CD14-positive monocyte (primary cell): ENCODE measurements around the gene DNTTIP2. TPM values are rescaled to one million over a fixed set of nuclear protein-coding genes. Genes with fewer than 3 reads are reported as not detected.
A peak's percentile ranks its signal among the peaks of the same experiment; 100 is the strongest.

Experiments
- DNase-seq, 3 donors: peaks; one replicate each; pipeline ENCODE4 v3.0.0-alpha.2; 2011 to 2022
- H2AFZ ChIP-seq: 2 replicates; pipeline ENCODE4 v1.6.0; 2012; ENCODE audit warnings: mild to moderate bottlenecking, low read depth, low read length, inconsistent platforms; ENCODE audit not compliant: insufficient read depth, poor library complexity, severe bottlenecking
- H3K27ac ChIP-seq, 2 donors: 1 replicate in 1 of 2; 2 replicates in 1 of 2; pipeline ENCODE4 v1.5.1; 2012 to 2013; ENCODE audit warnings: low read length in 2 of 2, control low read depth in 1 of 2, inconsistent platforms in 1 of 2, low read depth in 1 of 2, mild to moderate bottlenecking in 1 of 2
- H3K27me3 ChIP-seq, 2 donors: one replicate each; pipeline versions ENCODE4 v1.6.0 to v1.6.1; 2011 to 2013; ENCODE audit warnings: low read length in 2 of 2; ENCODE audit not compliant: control insufficient read depth in 2 of 2, insufficient read depth in 2 of 2
- H3K36me3 ChIP-seq, 2 donors: replicated peaks in 1 of 2; 1 replicate in 1 of 2; 2 replicates in 1 of 2; pipeline versions ENCODE4 v1.5.1 to v1.6.1; 2012 to 2013; ENCODE audit warnings: low read length in 2 of 2, control low read depth in 1 of 2, inconsistent platforms in 1 of 2, mild to moderate bottlenecking in 1 of 2; ENCODE audit not compliant: insufficient read depth in 2 of 2, control insufficient read depth in 1 of 2
- H3K4me1 ChIP-seq, 2 donors: 1 replicate in 1 of 2; 2 replicates in 1 of 2; pipeline versions ENCODE4 v1.5.1 to v1.6.1; 2012 to 2013; ENCODE audit warnings: low read length in 2 of 2, control low read depth in 1 of 2, inconsistent platforms in 1 of 2, mild to moderate bottlenecking in 1 of 2, moderate library complexity in 1 of 2; ENCODE audit not compliant: insufficient read depth in 2 of 2, control insufficient read depth in 1 of 2
- H3K4me2 ChIP-seq: replicated peaks from 2 replicates; pipeline ENCODE3; 2012; ENCODE audit warnings: low read length, moderate library complexity, mild to moderate bottlenecking; ENCODE audit not compliant: poor library complexity, severe bottlenecking; ENCODE audit errors: extremely low read depth
- H3K4me3 ChIP-seq, 3 experiments: fragments of 200-600 bp in 1 of 3; sonication (generic) in 1 of 3; replicated peaks in 1 of 3; 1 replicate in 2 of 3; 2 replicates in 1 of 3; pipeline ENCODE4 v1.5.1; 2011 to 2013; ENCODE audit warnings: low read length in 3 of 3, mild to moderate bottlenecking in 3 of 3, control low read depth in 2 of 3, low read depth in 2 of 3, inconsistent platforms in 1 of 3, moderate library complexity in 1 of 3
- H3K79me2 ChIP-seq: 2 replicates; pipeline ENCODE4 v1.6.0; 2012; ENCODE audit warnings: mild to moderate bottlenecking, control low read depth, inconsistent platforms, low read length, moderate library complexity; ENCODE audit not compliant: insufficient read depth
- H3K9ac ChIP-seq: 2 replicates; pipeline ENCODE4 v1.6.0; 2017; ENCODE audit warnings: low read length, mild to moderate bottlenecking; ENCODE audit not compliant: insufficient read depth, poor library complexity, severe bottlenecking
- H3K9me3 ChIP-seq, 2 donors: replicated peaks in 1 of 2; 1 replicate in 1 of 2; 2 replicates in 1 of 2; pipeline versions ENCODE4 v1.5.1 to v1.6.1; 2012 to 2013; ENCODE audit warnings: low read length in 2 of 2, control low read depth in 1 of 2; ENCODE audit not compliant: control insufficient read depth in 1 of 2, insufficient read depth in 1 of 2
- H4K20me1 ChIP-seq: 2 replicates; pipeline ENCODE4 v1.6.0; 2012; ENCODE audit warnings: mild to moderate bottlenecking, low read length, control low read depth, moderate library complexity; ENCODE audit not compliant: insufficient read depth
- H3K27ac Mint-ChIP-seq, 7 donors: one replicate each; pipeline ENCODE4 v1.8.0; 2020; ENCODE audit warnings: mild to moderate bottlenecking in 7 of 7, mixed read lengths in 7 of 7, moderate library complexity in 6 of 7, inconsistent platforms in 2 of 7
- H3K27me3 Mint-ChIP-seq, 3 donors: one replicate each; pipeline ENCODE4 v1.8.0; 2021 to 2022; ENCODE audit warnings: low read depth in 3 of 3, mild to moderate bottlenecking in 3 of 3, mixed read lengths in 3 of 3, moderate library complexity in 3 of 3, inconsistent platforms in 1 of 3
- H3K36me3 Mint-ChIP-seq, 2 donors: one replicate each; pipeline ENCODE4 v1.8.0; 2020; ENCODE audit warnings: mixed read lengths in 2 of 2, inconsistent platforms in 1 of 2, mild to moderate bottlenecking in 1 of 2
- H3K4me1 Mint-ChIP-seq: one replicate; pipeline ENCODE4 v1.8.0; 2020; ENCODE audit warnings: mild to moderate bottlenecking, mixed read lengths
- H3K4me3 Mint-ChIP-seq, 2 donors: one replicate each; pipeline ENCODE4 v1.8.0; 2020; ENCODE audit warnings: mild to moderate bottlenecking in 2 of 2, mixed read lengths in 2 of 2, moderate library complexity in 1 of 2
- H3K9me3 Mint-ChIP-seq, 7 donors: one replicate each; pipeline ENCODE4 v1.8.0; 2020 to 2022; ENCODE audit warnings: mixed read lengths in 7 of 7, mild to moderate bottlenecking in 6 of 7, moderate library complexity in 6 of 7, inconsistent platforms in 2 of 7
- WGBS: methylation state at CpG from one replicate; pipeline ENCODE4 v1.1.5; 2013; ENCODE audit warnings: missing lambda C conversion rate; ENCODE audit not compliant: insufficient coverage; 5-methylcytosine and 5-hydroxymethylcytosine counted together
- intact Hi-C, 2 donors: fragments of 100-400 bp; cut with micrococcal nuclease; formaldehyde crosslinking; loops; one replicate each; pipeline versions ENCODE4 v1.15.0 to v1.15.1; 2023
- polyA plus RNA-seq, 3 donors: library from polyadenylated mRNA; depleted of rRNA in 1 of 3; unstranded in 2 of 3; stranded (reverse) in 1 of 3; fragments of 300-500 nt in 2 of 3; fragments of >200 nt in 1 of 3; fragmentation: Illumina TruSeq in 2 of 3; gene quantifications; 1 replicate in 2 of 3; 2 replicates in 1 of 3; pipeline ENCODE4 v1.2.3, GENCODE V29; 2012 to 2021
- TF ChIP-seq, protein P1 (sequence below): fragments of 200-600 bp; IDR thresholded peaks from one replicate; pipeline ENCODE4 v1.8.0; 2022; ENCODE audit warnings: antibody characterized with exemption, mild to moderate bottlenecking

DNTTIP2 gene
- polyA plus RNA-seq, 3 donors = 21.1 to 68.8 (median 42.1) TPM

- Histone ChIP-seq H3K9ac (peak overlapping the region; percentile 77), H3K79me2 (no peaks in the 10 kb centered on the region), H4K20me1 (no peaks in the 10 kb centered on the region), H3K27ac (peak overlapping the region; percentile 85 to 86), H3K9me3 (no peaks in the 10 kb centered on the region), H3K36me3 (no peaks in the 10 kb centered on the region), H2AFZ (peak overlapping the region; percentile 87), H3K4me2 (peak overlapping the region; percentile 96), H3K4me1 (peaks cover 16 to 35% of the 10 kb centered on the region in 2 donors), H3K4me3 (peak overlapping the region; percentile 72 to 86 (median 73)), H3K27me3 (no peaks in the 10 kb centered on the region)
- intact Hi-C loops = loop anchor here (2.0 to 10.0 kb wide), 8 partner anchors 32 to 542 kb away; partner anchors contain the start of genes DNTTIP2 (in 1 of the 2), DR1 (in 1 of the 2) and GCLM (in 1 of the 2)
- peaks cover 23% of the 10 kb centered on the region for H3K4me1 Mint-ChIP-seq
- peak; percentile 62 to 82 (median 72) for DNase-seq
- H3K9me3 Mint-ChIP-seq = peaks cover 0 to 4% (median 0%) of the 10 kb centered on the region in 7 donors
- peaks cover 0 to 4% (median 2%) of the 10 kb centered on the region in 3 donors for H3K27me3 Mint-ChIP-seq
- H3K27ac Mint-ChIP-seq = peak overlapping the region; percentile 87 to 92 (median 90)
- peaks cover 0 to 3% of the 10 kb centered on the region in 2 donors for H3K36me3 Mint-ChIP-seq
- TF ChIP-seq, protein P1, sequence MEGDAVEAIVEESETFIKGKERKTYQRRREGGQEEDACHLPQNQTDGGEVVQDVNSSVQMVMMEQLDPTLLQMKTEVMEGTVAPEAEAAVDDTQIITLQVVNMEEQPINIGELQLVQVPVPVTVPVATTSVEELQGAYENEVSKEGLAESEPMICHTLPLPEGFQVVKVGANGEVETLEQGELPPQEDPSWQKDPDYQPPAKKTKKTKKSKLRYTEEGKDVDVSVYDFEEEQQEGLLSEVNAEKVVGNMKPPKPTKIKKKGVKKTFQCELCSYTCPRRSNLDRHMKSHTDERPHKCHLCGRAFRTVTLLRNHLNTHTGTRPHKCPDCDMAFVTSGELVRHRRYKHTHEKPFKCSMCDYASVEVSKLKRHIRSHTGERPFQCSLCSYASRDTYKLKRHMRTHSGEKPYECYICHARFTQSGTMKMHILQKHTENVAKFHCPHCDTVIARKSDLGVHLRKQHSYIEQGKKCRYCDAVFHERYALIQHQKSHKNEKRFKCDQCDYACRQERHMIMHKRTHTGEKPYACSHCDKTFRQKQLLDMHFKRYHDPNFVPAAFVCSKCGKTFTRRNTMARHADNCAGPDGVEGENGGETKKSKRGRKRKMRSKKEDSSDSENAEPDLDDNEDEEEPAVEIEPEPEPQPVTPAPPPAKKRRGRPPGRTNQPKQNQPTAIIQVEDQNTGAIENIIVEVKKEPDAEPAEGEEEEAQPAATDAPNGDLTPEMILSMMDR = no peak
- peak overlapping the region; percentile 94 for H3K4me3 Mint-ChIP-seq
- under 1% methylated on average over 89 of the region's 94 CpGs for WGBS
Observed at GRCh38 chr1:93846206-93846991, 32.6 kb downstream of the DNTTIP2 start.

DNA sequence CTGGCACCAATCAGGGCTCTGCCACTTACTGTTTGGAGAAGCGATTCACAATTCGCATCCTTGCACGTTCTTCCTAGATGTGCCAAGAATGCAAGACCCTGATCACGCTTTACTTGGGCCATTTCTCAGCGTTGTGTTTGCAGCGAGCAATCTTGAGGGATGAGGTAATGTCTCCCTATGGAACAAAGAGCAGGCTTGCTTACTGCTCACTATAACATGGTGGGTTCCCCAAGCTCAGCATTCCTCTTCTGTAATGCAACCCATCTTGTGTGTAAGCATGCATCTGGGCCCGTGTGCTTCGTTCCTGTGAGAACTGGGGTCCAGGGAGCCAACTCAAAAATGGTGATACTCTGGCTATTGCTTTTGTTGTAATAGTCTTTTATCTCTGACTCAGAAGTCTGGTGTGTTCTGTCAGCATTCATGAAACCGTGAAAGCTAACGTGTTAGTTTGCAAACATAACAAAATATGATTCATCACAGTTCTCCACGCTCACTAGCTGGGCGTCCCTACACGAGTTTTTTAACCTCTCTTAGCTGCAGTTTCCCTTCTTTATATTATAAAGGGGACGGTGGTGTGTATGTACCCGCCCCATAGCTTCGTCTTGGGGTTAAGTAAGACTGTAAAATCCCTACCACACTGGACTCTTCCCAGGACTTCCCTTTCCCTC is 33.3 kb downstream of the DNTTIP2 start:
- peak overlapping the region; percentile 87 to 91 (median 89) for H3K27ac Mint-ChIP-seq
- peaks cover 0 to 4% (median 2%) of the 10 kb centered on the region in 3 donors for H3K27me3 Mint-ChIP-seq
- H3K36me3 ChIP-seq = no peaks in the 10 kb centered on the region
- H3K27me3 ChIP-seq = no peaks in the 10 kb centered on the region
- H3K4me1 ChIP-seq = peaks cover 16 to 35% of the 10 kb centered on the region in 2 donors
- peaks cover 25% of the 10 kb centered on the region for H3K4me1 Mint-ChIP-seq
- H3K4me3 Mint-ChIP-seq = peak overlapping the region; percentile 94
- 95% methylated on average over 3 of the region's 16 CpGs for WGBS
- H3K4me2 ChIP-seq = peak overlapping the region; percentile 96
- intact Hi-C loops = loop anchor here (2.0 to 10.0 kb wide), 8 partner anchors 33 to 541 kb away; partner anchors contain the start of genes DNTTIP2 (in 1 of the 2), DR1 (in 1 of the 2) and GCLM (in 1 of the 2)
- peak overlapping the region; percentile 77 for H3K9ac ChIP-seq
- H4K20me1 ChIP-seq = no peaks in the 10 kb centered on the region
- peak overlapping the region; percentile 72 to 86 (median 73) for H3K4me3 ChIP-seq
- H2AFZ ChIP-seq = peak overlapping the region; percentile 87
- H3K9me3 ChIP-seq = no peaks in the 10 kb centered on the region
- peaks cover 0 to 4% (median 0%) of the 10 kb centered on the region in 7 donors for H3K9me3 Mint-ChIP-seq
- TF ChIP-seq, protein P1 = no peak
- peaks cover 0 to 3% of the 10 kb centered on the region in 2 donors for H3K36me3 Mint-ChIP-seq
- DNase-seq = peak; percentile 77 to 95 (median 79)
- H3K79me2 ChIP-seq = no peaks in the 10 kb centered on the region
- H3K27ac ChIP-seq = peak overlapping the region; percentile 85 to 86
